DMS 273 (cell line): ENCODE results near the gene ZDHHC21.
A peak's percentile ranks its signal among the peaks of the same experiment; 100 is the strongest.

Source experiments
- DNase-seq: peaks from one replicate; lab custom pipeline; 2025; ENCODE audit not compliant: unreplicated experiment; lab: John Stamatoyannopoulos, UW

ZDHHC21 gene

GRCh38 chr9:14618836-14619420, 74.3 kb downstream of the ZDHHC21 start:
- DNase-seq = peak; percentile 56

GRCh38 chr9:14616188-14616982, 76.8 kb downstream of the ZDHHC21 start:
- DNase-seq = peak; percentile 80

GRCh38 chr9:14608540-14608939, 84.7 kb downstream of the ZDHHC21 start:
- DNase-seq = no peak

- DNase-seq = no peak
These were observed 95.9 kb downstream of the ZDHHC21 start for GRCh38 chr9:14597171-14597799.

- DNase-seq = no peak
These were observed 99.8 kb downstream of the ZDHHC21 start for GRCh38 chr9:14593406-14593805.

- no peak for DNase-seq
These were observed 101.8 kb downstream of the ZDHHC21 start for GRCh38 chr9:14591411-14591810.

GRCh38 chr9:14585730-14586473, 107.3 kb downstream of the ZDHHC21 start:
- DNase-seq = no peak

- DNase-seq = no peak
These were observed 108.7 kb downstream of the ZDHHC21 start for GRCh38 chr9:14584571-14584970.

- DNase-seq = peak; percentile 5
These were observed 115.2 kb downstream of the ZDHHC21 start for GRCh38 chr9:14578030-14578429.

- DNase-seq = no peak
These were observed 119.1 kb downstream of the ZDHHC21 start for GRCh38 chr9:14574173-14574572.

GRCh38 chr9:14573319-14573718, 119.9 kb downstream of the ZDHHC21 start:
- no peak for DNase-seq

- DNase-seq = no peak
These were observed 127.7 kb downstream of the ZDHHC21 start for GRCh38 chr9:14565352-14566016.

GRCh38 chr9:14563902-14564624, 129.2 kb downstream of the ZDHHC21 start:
- peak; percentile 7 for DNase-seq

- no peak for DNase-seq
These were observed 131.3 kb downstream of the ZDHHC21 start for GRCh38 chr9:14561929-14562405.
